Measurements from ENCODE around the gene PER3. TPM values are rescaled to one million over a fixed set of nuclear protein-coding genes. Genes with fewer than 3 reads are reported as not detected.
A peak's percentile ranks its signal among the peaks of the same experiment; 100 is the strongest.

PER3 gene
- total and polyA plus RNA-seq, 2 donors (not counting 1 experiment from before 2014, with no cell fraction given) = 16.6 to 18.8 TPM

DNA sequence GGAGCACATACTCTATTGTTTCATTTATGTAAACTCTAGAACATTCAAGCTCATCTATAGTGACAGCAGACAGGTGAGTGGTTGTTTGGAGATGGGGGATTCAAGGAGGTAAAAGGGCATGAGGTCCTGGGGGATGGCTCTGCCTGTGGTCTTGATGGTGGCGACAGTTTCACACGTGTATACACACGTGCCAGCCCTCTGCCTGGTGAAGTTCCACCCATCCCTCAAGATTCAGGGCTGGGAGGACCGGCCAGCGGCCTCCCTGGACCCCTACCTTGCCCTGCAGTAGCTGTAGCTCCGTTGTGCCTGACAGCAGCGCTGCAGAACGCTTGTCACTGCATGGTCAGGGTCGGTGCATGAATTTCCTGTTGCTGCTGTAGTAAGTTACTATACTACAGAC, 107.7 kb downstream of the PER3 start:
- Histone ChIP-seq H3K4me1 (ENCODE audit: control insufficient read depth, extremely low read depth, insufficient read depth, low read length) (no peaks in the 10 kb centered on the region), H3K27me3 (ENCODE audit: control insufficient read depth, insufficient read depth, low read length) (peaks cover 2% of the 10 kb centered on the region), H3K27ac (ENCODE audit: insufficient read depth, low read length) (no peak overlapping the region), H3K9me3 (ENCODE audit: control insufficient read depth, insufficient read depth, low read depth, low read length) (no peaks in the 10 kb centered on the region), H3K9ac (ENCODE audit: insufficient read depth, low read length) (no peak overlapping the region), H3K4me3 (replicated peaks in 1 of 4; ENCODE audit: control extremely low read depth in 1 of 4, insufficient read depth in 1 of 4, low read depth in 3 of 4, low read length in 4 of 4) (no peak overlapping the region), H2AFZ (ENCODE audit: low read length) (no peak overlapping the region), H3K36me3 (ENCODE audit: control insufficient read depth, insufficient read depth, low read length) (no peaks in the 10 kb centered on the region), H3K4me2 (ENCODE audit: extremely low read depth, insufficient read depth, low read length) (no peak overlapping the region), H3K79me2 (ENCODE audit: control insufficient read depth, insufficient read depth, low read length) (no peaks in the 10 kb centered on the region), H4K20me1 (ENCODE audit: control insufficient read depth, extremely low read depth, insufficient read depth, low read length) (no peaks in the 10 kb centered on the region)
- no peak for TF ChIP-seq EZH2 (IDR thresholded peaks at IDR 0.05; ENCODE audit: low read length, missing control alignments)
- TF ChIP-seq, protein P1, sequence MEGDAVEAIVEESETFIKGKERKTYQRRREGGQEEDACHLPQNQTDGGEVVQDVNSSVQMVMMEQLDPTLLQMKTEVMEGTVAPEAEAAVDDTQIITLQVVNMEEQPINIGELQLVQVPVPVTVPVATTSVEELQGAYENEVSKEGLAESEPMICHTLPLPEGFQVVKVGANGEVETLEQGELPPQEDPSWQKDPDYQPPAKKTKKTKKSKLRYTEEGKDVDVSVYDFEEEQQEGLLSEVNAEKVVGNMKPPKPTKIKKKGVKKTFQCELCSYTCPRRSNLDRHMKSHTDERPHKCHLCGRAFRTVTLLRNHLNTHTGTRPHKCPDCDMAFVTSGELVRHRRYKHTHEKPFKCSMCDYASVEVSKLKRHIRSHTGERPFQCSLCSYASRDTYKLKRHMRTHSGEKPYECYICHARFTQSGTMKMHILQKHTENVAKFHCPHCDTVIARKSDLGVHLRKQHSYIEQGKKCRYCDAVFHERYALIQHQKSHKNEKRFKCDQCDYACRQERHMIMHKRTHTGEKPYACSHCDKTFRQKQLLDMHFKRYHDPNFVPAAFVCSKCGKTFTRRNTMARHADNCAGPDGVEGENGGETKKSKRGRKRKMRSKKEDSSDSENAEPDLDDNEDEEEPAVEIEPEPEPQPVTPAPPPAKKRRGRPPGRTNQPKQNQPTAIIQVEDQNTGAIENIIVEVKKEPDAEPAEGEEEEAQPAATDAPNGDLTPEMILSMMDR (conservative IDR thresholded peaks at IDR 0.05 in 1 of 2, IDR thresholded peaks at IDR 0.05 in 1 of 2; ENCODE audit: low read depth in 1 of 2, low read length in 2 of 2) = no peak
- no peak for DNase-seq (ENCODE audit: low read depth in 2 of 2)

DNA sequence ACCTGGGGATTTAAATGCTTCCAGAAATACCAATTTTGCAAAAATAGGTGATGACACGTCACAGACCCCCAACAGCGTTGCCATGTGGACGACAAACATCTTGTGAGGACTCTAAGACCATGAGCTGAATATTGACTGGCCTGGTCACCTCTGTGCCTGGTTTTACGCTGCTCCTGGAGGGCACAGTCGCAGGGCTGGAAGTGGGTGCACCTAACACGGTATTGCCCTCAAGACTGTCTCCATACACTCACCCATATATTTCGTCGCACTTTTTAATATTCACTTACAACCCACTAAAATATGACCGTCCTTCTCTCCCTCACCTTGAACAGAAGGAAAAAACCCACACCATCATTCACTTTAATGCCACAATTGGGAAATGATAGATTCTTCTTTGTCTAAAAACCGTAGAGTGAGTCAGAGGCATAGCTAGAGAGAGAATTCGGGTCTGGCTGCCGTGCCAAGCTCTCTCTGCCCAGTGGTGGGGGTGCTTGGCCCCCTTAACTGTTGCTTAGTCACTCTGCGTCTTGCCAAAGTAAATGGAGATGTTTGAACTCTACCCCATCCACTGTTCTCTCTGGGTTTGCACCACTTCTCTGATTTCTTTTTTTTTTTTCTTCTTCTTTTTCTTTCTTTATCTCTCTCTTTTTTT, 109.6 kb downstream of the PER3 start:
- peaks cover 2% of the 10 kb centered on the region for H3K27me3 ChIP-seq (ENCODE audit: control insufficient read depth, insufficient read depth, low read length)
- no peaks in the 10 kb centered on the region for H4K20me1 ChIP-seq (ENCODE audit: control insufficient read depth, extremely low read depth, insufficient read depth, low read length)
- H3K27ac ChIP-seq (ENCODE audit: insufficient read depth, low read length) = no peak overlapping the region
- H3K9me3 ChIP-seq (ENCODE audit: control insufficient read depth, insufficient read depth, low read depth, low read length) = no peaks in the 10 kb centered on the region
- no peak overlapping the region for H2AFZ ChIP-seq (ENCODE audit: low read length)
- peak; percentile 86 to 96 for DNase-seq (ENCODE audit: low read depth in 2 of 2)
- H3K4me2 ChIP-seq (ENCODE audit: extremely low read depth, insufficient read depth, low read length) = no peak overlapping the region
- H3K79me2 ChIP-seq (ENCODE audit: control insufficient read depth, insufficient read depth, low read length) = no peaks in the 10 kb centered on the region
- H3K4me3 ChIP-seq (replicated peaks in 1 of 4; ENCODE audit: control extremely low read depth in 1 of 4, insufficient read depth in 1 of 4, low read depth in 3 of 4, low read length in 4 of 4) = no peak overlapping the region
- TF ChIP-seq, protein P1 (conservative IDR thresholded peaks at IDR 0.05 in 1 of 2, IDR thresholded peaks at IDR 0.05 in 1 of 2; ENCODE audit: low read depth in 1 of 2, low read length in 2 of 2) = no peak
- TF ChIP-seq EZH2 (IDR thresholded peaks at IDR 0.05; ENCODE audit: low read length, missing control alignments) = no peak
- H3K36me3 ChIP-seq (ENCODE audit: control insufficient read depth, insufficient read depth, low read length) = no peaks in the 10 kb centered on the region
- no peaks in the 10 kb centered on the region for H3K4me1 ChIP-seq (ENCODE audit: control insufficient read depth, extremely low read depth, insufficient read depth, low read length)
- no peak overlapping the region for H3K9ac ChIP-seq (ENCODE audit: insufficient read depth, low read length)

Other genes with a start within 250 kb of the PER3 start
- 76.3 and 106 TPM in 2 replicates for gene VAMP3, start 13.0 kb upstream of the PER3 start, total RNA-seq
- 221 and 257 TPM in 2 replicates for gene VAMP3, start 13.0 kb upstream of the PER3 start, polyA plus RNA-seq
- not detected in 2 replicates for gene UTS2, start 68.8 kb downstream of the PER3 start, total RNA-seq
- gene UTS2, start 68.8 kb downstream of the PER3 start, polyA plus RNA-seq = not detected in 2 replicates
- under 0.01 TPM in 1 of 2 replicates, not detected in the other for gene TNFRSF9, start 156.5 kb downstream of the PER3 start, total RNA-seq
- gene TNFRSF9, start 156.5 kb downstream of the PER3 start, polyA plus RNA-seq = 0.02 TPM in 1 of 2 replicates, not detected in the other
- gene PARK7, start 177.4 kb downstream of the PER3 start, total RNA-seq = 251 and 264 TPM in 2 replicates
- 513 and 651 TPM in 2 replicates for gene PARK7, start 177.4 kb downstream of the PER3 start, polyA plus RNA-seq
- 46.2 and 53.9 TPM in 2 replicates for gene ERRFI1, start 242.0 kb downstream of the PER3 start, total RNA-seq
- 78.2 and 105 TPM in 2 replicates for gene ERRFI1, start 242.0 kb downstream of the PER3 start, polyA plus RNA-seq

Data from fibroblast of lung (primary cell).